Heart left ventricle (tissue), 16 donors: ENCODE data around the gene GAPDH. TPM values are rescaled to one million over a fixed set of nuclear protein-coding genes. Genes with fewer than 3 reads are reported as not detected.
A peak's percentile ranks its signal among the peaks of the same experiment; 100 is the strongest.
"Not testable (repeated sequence)": the region's sequence is repeated elsewhere in the genome, so short reads cannot be mapped to it uniquely, and the experiment has no call there.

ENCODE experiments used
- ATAC-seq, 4 donors: fragments of 200-7000 bp; cut with Tn5 transposase; one replicate each; pipeline ENCODE4 v1.9.1; 2020 to 2022; ENCODE audit warnings: moderate library complexity in 4 of 4, mild to moderate bottlenecking in 3 of 4, moderate number of reproducible peaks in 1 of 4
- DNase-seq, 5 donors: peaks; one replicate each; pipeline ENCODE4 v3.0.0-alpha.2; 2020
- H3K27ac ChIP-seq, 12 donors: fragments of 200-600 bp; sonication (generic) in 4 of 12; one replicate each; pipeline versions ENCODE4 v1.5.0 to v1.8.0; 2016 to 2022; ENCODE audit warnings: mild to moderate bottlenecking in 2 of 12
- H3K27me3 ChIP-seq, 9 donors: fragments of 200-600 bp; sonication (generic) in 2 of 9; one replicate each; pipeline versions ENCODE4 v1.5.1 to v1.8.0; 2016 to 2022; ENCODE audit warnings: mild to moderate bottlenecking in 3 of 9
- H3K36me3 ChIP-seq, 9 donors: fragments of 200-600 bp; sonication (generic) in 2 of 9; one replicate each; pipeline versions ENCODE4 v1.5.0 to v1.8.0; 2018 to 2022; ENCODE audit warnings: mild to moderate bottlenecking in 2 of 9
- H3K4me1 ChIP-seq, 12 donors: fragments of 200-600 bp; sonication (generic) in 4 of 12; one replicate each; pipeline versions ENCODE4 v1.5.0 to v1.8.0; 2016 to 2022; ENCODE audit warnings: mild to moderate bottlenecking in 3 of 12
- H3K4me3 ChIP-seq, 12 donors: fragments of 200-600 bp; sonication (generic) in 4 of 12; one replicate each; pipeline versions ENCODE4 v1.5.0 to v1.8.0; 2017 to 2022; ENCODE audit warnings: mild to moderate bottlenecking in 9 of 12, moderate library complexity in 4 of 12
- H3K9me3 ChIP-seq, 12 donors: fragments of 200-600 bp; sonication (generic) in 4 of 12; one replicate each; pipeline versions ENCODE4 v1.5.0 to v1.8.0; 2016 to 2022; ENCODE audit warnings: mild to moderate bottlenecking in 1 of 12
- POLR2A ChIP-seq, 2 donors: fragments of 450-650 bp; IDR thresholded peaks; one replicate each; pipeline ENCODE4 v1.6.1; 2017; ENCODE audit warnings: antibody characterized with exemption in 2 of 2, mild to moderate bottlenecking in 2 of 2, moderate library complexity in 2 of 2
- WGBS, 4 donors: extraction: QIAGEN DNeasy Blood & Tissue Kit in 2 of 4; methylation state at CpG; one replicate each; pipeline versions ENCODE4 v1.1.5 to v1.1.7; 2013 to 2018; 5-methylcytosine and 5-hydroxymethylcytosine counted together
- intact Hi-C, 10 donors: fragments of 100-400 bp; cut with DNase I; formaldehyde crosslinking; loops; one replicate each; pipeline versions ENCODE4 v1.11.1 to v1.14.2; 2022
- polyA plus RNA-seq, 2 donors: library from polyadenylated mRNA; stranded (reverse); fragments of 200-250 nt; gene quantifications; one replicate each; pipeline ENCODE4 v1.2.3, GENCODE V29; 2013
- total RNA-seq, 9 donors: library from RNA; depleted of rRNA in 2 of 9; stranded (reverse); fragments of >200 nt in 2 of 9; fragmentation: NEBNext Ultra II Directional in 3 of 9; extraction: Animal tissue kit (Norgen Biotek cat#: 25700) in 3 of 9; gene quantifications; one replicate each; pipeline versions ENCODE4 v1.1.0 to v1.2.4, GENCODE V29; 2016 to 2023
- TF ChIP-seq, protein P1 (sequence below), 12 donors: fragments of 200-600 bp; sonication (generic) in 4 of 12; IDR thresholded peaks; one replicate each; pipeline versions ENCODE4 v1.5.0 to v1.8.0; 2018 to 2022; ENCODE audit warnings: antibody characterized with exemption in 12 of 12, mild to moderate bottlenecking in 5 of 12
- donor health status: ischemic (EF 13 %, LVEDD 7.1; RV severe dilation, severe dysfunction).
- donor health status: healthy with polysubstance abuse.
- donor health status: DM: no; HTN: yes; CAD: no.
- donor health status: DM: no; HTN: no; CAD: no.
- donor health status: ischemic (EF 25% LVEDD 6.9; RV normal size, moderate dysfunction).
- donor health status: ischemic (EF 25% LVEDD 5.7; RV mildly dilated, moderate dysfunction).
- donor health status: healthy.
- donor health status: DM: yes; HTN: yes; CAD: no.
- donor health status: ischemic (EF 35%, LVEDD 5.7; RV mildly dilated, moderate dysfunction).
- donor health status: nonischemic (EF 11% LVEDD 7.7; RV severe dilation, severe dysfunction).
- donor health status: DM: yes; HTN: yes; CAD: no.
- donor health status: PGD.
- donor health status: ischemic (EF 29% LVEDD 5.4; RV normal size, mild dysfunction).
- donor health status: nonischemic (EF 23%, LVEDD 6.1; RV moderate dilation, normal function).

The GAPDH gene
- total and polyA plus RNA-seq, 11 donors, result 3,379 to 7,430 (median 4,887) TPM

DNA sequence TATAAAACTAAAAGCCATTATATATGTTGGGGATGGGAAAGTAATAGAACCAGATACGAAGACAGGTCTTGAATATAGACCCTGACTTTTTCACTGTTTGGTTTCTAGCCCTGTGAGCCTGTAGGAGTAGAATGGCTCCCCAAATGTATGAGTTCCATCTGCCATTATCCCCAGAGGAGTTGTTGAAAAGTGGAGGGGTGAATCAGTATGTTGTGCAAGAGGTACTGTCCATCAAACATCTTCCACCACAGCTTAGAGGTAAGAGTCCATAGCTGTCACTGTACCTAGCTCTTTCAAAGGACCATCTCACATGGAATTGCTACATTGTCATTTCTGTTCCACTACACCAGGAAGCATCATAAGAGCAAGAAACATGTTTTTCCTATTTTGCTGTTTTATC, 39.3 kb upstream of the GAPDH start:
- 69 to 92% (median 75%) methylated on average over 1 of the region's 1 CpG for WGBS, 4 donors
- Histone ChIP-seq H3K27me3 (no peaks in the 10 kb centered on the region), H3K4me1 (peaks cover 0 to 30% (median 20%) of the 10 kb centered on the region in 12 donors), H3K4me3 (peak overlapping the region in 8 of 12 donors; percentile 61 to 94 (median 91)), H3K27ac (peak overlapping the region in 1 of 12 donors; percentile 99), H3K36me3 (peaks cover 2 to 64% (median 46%) of the 10 kb centered on the region in 9 donors), H3K9me3 (no peaks in the 10 kb centered on the region)
- ATAC-seq (no peak), DNase-seq (no peak)
- no peak for TF ChIP-seq POLR2A (IDR thresholded peaks at IDR 0.05)
- TF ChIP-seq, protein P1, sequence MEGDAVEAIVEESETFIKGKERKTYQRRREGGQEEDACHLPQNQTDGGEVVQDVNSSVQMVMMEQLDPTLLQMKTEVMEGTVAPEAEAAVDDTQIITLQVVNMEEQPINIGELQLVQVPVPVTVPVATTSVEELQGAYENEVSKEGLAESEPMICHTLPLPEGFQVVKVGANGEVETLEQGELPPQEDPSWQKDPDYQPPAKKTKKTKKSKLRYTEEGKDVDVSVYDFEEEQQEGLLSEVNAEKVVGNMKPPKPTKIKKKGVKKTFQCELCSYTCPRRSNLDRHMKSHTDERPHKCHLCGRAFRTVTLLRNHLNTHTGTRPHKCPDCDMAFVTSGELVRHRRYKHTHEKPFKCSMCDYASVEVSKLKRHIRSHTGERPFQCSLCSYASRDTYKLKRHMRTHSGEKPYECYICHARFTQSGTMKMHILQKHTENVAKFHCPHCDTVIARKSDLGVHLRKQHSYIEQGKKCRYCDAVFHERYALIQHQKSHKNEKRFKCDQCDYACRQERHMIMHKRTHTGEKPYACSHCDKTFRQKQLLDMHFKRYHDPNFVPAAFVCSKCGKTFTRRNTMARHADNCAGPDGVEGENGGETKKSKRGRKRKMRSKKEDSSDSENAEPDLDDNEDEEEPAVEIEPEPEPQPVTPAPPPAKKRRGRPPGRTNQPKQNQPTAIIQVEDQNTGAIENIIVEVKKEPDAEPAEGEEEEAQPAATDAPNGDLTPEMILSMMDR (IDR thresholded peaks at IDR 0.05), result no peak
- intact Hi-C loops, result loop anchor here in 5 of 10 donors (5.0 kb wide), 1 partner anchor 37 kb away; the partner anchor contains the start of gene GAPDH (in 5 of the 5)

DNA sequence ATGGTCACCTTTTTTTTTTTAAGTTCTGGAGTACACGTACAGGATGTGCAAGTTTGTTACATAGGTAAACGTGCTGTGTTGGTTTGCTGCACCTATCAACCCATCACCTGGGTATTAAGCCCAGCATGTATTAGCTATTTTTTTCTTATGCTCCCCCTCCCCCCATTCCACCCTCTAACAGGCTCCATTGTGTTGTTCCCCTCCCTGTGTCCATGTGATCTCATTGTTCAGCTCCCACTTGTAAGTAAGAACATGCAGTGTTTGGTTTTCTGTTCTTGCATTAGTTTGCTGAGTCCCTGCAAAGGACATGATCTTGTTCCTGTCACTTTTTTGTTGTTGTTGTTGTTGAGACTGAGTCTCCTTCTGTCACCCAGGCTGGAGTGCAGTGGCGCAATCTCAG, 37.0 kb upstream of the GAPDH start:
- ATAC-seq, H3K4me3 ChIP-seq, H3K27me3 ChIP-seq, H3K9me3 ChIP-seq, intact Hi-C loops, DNase-seq, H3K27ac ChIP-seq: not testable (repeated sequence)
- 76 to 93% (median 78%) methylated on average over 3 of the region's 3 CpGs for WGBS, 4 donors
- Histone ChIP-seq H3K36me3 (peaks cover 2 to 65% (median 35%) of the 10 kb centered on the region in 9 donors), H3K4me1 (peaks cover 0 to 23% (median 15%) of the 10 kb centered on the region in 12 donors)

DNA sequence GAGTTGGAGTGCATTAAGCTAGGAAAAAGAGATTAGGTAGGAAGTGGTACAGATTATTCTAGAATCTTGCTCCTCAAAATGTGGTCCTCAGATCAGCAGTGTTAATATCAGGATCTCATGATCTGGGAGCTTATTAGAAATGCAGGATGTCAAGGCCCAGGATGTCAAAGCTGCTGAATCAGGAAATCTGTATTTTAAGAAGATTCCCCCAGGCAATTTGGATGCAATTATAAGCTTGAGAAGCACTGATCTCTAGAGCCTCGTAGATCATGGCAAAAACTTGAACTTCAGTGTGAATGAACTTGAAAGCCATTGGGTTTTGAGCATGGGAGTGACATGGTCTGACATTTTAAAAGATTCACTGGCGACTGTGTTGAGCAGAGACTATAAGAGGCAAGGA, 33.9 kb upstream of the GAPDH start:
- H3K4me3 ChIP-seq, result no peak overlapping the region
- H3K9me3 ChIP-seq, result no peaks in the 10 kb centered on the region
- H3K4me1 ChIP-seq, result peaks cover 0 to 5% (median 0%) of the 10 kb centered on the region in 12 donors
- 80 to 96% (median 93%) methylated on average over 2 of the region's 2 CpGs for WGBS, 4 donors
- ATAC-seq (no peak), DNase-seq (no peak)
- peaks cover 2 to 84% (median 38%) of the 10 kb centered on the region in 9 donors for H3K36me3 ChIP-seq
- intact Hi-C loops, result no loop called here
- no peaks in the 10 kb centered on the region for H3K27me3 ChIP-seq
- no peak overlapping the region for H3K27ac ChIP-seq
- TF ChIP-seq, protein P1 (IDR thresholded peaks at IDR 0.05), result no peak
- TF ChIP-seq POLR2A (IDR thresholded peaks at IDR 0.05), result no peak

DNA sequence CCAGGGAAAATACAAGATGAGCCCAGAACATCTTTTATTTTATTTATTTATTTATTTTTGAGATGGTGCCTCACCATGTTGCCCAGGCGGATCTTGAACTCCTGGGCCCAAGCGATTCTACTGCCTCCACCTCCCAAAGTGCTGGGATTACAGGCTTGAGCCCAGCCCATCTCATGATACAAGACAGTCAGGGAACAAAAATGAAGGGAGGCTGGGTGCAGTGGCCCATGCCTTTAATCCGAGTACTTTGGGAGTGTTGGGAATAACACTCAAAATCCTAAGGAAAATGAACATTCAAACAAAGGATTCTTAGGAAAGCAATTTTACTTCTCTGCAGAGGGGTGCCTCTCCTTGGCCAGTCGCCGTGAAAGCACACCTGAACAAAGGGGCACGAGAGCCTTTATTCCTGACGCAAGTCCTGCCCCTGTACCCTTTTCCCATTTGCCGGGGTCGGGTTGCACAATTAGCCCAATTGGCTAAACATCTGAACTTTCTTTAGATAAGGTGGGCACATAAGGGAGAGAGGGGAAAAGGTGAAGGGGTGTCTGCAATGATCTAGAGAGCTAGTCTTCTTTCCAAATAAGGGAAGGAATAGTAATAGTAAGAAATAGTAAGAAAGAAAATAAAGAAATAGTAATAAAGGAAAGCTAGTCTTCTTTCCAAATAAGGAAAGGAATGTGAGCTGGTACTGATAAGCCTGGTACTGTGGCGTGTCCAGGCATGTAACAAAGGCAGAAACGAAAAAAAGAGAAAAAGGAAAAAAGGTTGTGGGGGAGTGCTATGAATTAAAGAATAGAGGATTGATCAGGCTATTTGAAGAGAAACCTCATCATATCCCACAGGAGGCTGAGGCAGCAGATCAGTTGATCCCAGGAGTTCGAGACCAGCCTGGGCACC, 27.0 kb upstream of the GAPDH start:
- WGBS, 4 donors, result 73 to 76% (median 75%) methylated on average over 12 of the region's 12 CpGs
- ATAC-seq, result no peak
- H3K4me3 ChIP-seq, result no peak overlapping the region

More for the DNA sequence above, 27.0 kb upstream of the GAPDH start:
- intact Hi-C loops, result no loop called here
- H3K36me3 ChIP-seq, result peaks cover 0 to 63% (median 36%) of the 10 kb centered on the region in 9 donors
- DNase-seq, result no peak
- peaks cover 0 to 9% (median 0%) of the 10 kb centered on the region in 12 donors for H3K4me1 ChIP-seq
- peak overlapping the region in 4 of 12 donors; percentile 20 to 43 (median 24) for H3K27ac ChIP-seq
- H3K9me3 ChIP-seq, result no peaks in the 10 kb centered on the region
- TF ChIP-seq, protein P1 (IDR thresholded peaks at IDR 0.05), result no peak
- TF ChIP-seq POLR2A (IDR thresholded peaks at IDR 0.05), result no peak
- H3K27me3 ChIP-seq, result no peaks in the 10 kb centered on the region
